Measurements from ENCODE around the gene KCNQ1.
A peak's percentile ranks its signal among the peaks of the same experiment; 100 is the strongest.

The KCNQ1 gene

DNA sequence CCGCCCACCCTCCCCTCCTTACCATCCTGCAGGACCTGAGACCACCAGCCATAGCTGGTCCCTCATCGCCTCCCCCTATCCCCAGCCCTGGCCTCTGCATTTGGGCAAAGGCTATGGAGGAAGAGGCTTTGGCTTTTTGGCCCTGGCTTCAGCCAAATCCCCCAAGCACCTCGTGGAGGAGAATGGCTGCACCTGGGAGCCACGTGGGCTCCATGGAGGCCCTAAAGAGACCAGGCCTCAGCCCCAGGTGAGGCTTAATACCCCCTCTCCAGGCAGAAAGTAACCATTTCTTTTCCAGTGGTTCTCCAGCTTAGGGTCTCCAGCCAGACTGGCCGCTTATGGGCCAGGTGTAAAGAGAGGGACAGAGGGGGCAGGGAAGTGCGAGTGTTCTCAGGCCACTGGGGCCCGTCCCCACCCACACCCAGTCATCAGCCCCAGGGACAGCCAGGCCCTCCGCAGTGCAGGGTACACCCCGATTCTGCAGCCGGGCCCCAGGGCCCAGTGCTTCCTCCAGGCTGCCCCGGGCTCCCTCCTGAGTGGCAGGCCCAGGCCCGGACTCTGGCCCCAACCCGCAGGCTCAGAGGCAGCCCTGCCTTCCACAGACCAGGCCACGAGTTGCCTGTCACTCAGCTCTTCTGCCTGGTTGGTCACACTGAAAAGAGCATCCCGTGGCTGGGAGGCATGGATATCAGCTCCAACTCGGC lies 414.3 kb downstream of the KCNQ1 start:
- no peaks in the 10 kb centered on the region for H3K36me3 ChIP-seq (ENCODE audit: control insufficient read depth, insufficient read depth, low read length)
- no peak overlapping the region for H3K4me3 ChIP-seq (ENCODE audit: low read depth, low read length)
- H3K27ac ChIP-seq (ENCODE audit: low read depth, low read length) = no peak overlapping the region
- H3K9ac ChIP-seq (ENCODE audit: low read length) = no peak overlapping the region
- H3K27me3 ChIP-seq (ENCODE audit: control insufficient read depth, insufficient read depth, low read length) = peaks cover 63% of the 10 kb centered on the region
- no peaks in the 10 kb centered on the region for H3K9me3 ChIP-seq (ENCODE audit: control insufficient read depth, insufficient read depth, low read depth, low read length)
- peaks cover 11% of the 10 kb centered on the region for H3K4me1 ChIP-seq (ENCODE audit: control insufficient read depth, insufficient read depth, low read length)

GRCh38 chr11:2859699-2860037 lies 414.9 kb downstream of the KCNQ1 start:
- Histone ChIP-seq H3K4me3 (ENCODE audit: low read depth, low read length) (no peak overlapping the region), H3K9ac (ENCODE audit: low read length) (no peak overlapping the region), H3K36me3 (ENCODE audit: control insufficient read depth, insufficient read depth, low read length) (no peaks in the 10 kb centered on the region), H3K4me1 (ENCODE audit: control insufficient read depth, insufficient read depth, low read length) (peaks cover 11% of the 10 kb centered on the region), H3K9me3 (ENCODE audit: control insufficient read depth, insufficient read depth, low read depth, low read length) (no peaks in the 10 kb centered on the region), H3K27me3 (ENCODE audit: control insufficient read depth, insufficient read depth, low read length) (peaks cover 63% of the 10 kb centered on the region), H3K27ac (ENCODE audit: low read depth, low read length) (no peak overlapping the region)

DNA sequence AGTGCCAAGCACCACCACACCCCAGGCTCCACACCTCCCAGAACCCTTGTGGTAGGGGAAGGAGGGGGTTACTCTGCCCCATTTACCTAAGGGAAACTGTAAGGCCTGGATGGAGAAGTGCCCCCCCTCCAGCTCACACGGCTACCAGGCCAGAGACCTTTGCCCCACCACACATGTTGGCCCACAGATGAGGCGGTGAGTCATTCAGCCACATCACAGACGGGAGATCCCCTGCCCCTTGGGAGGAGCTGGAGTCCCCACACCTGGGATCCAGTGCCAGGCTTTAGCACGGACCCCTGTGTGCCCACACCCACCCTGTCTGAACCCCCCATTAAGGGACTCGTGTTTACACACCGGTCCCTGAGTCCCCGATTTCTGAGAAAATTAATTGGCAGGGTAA lies 415.8 kb downstream of the KCNQ1 start:
- Histone ChIP-seq H3K27ac (ENCODE audit: low read depth, low read length) (no peak overlapping the region), H3K27me3 (ENCODE audit: control insufficient read depth, insufficient read depth, low read length) (peaks cover 64% of the 10 kb centered on the region), H3K4me1 (ENCODE audit: control insufficient read depth, insufficient read depth, low read length) (peaks cover 11% of the 10 kb centered on the region)

DNA sequence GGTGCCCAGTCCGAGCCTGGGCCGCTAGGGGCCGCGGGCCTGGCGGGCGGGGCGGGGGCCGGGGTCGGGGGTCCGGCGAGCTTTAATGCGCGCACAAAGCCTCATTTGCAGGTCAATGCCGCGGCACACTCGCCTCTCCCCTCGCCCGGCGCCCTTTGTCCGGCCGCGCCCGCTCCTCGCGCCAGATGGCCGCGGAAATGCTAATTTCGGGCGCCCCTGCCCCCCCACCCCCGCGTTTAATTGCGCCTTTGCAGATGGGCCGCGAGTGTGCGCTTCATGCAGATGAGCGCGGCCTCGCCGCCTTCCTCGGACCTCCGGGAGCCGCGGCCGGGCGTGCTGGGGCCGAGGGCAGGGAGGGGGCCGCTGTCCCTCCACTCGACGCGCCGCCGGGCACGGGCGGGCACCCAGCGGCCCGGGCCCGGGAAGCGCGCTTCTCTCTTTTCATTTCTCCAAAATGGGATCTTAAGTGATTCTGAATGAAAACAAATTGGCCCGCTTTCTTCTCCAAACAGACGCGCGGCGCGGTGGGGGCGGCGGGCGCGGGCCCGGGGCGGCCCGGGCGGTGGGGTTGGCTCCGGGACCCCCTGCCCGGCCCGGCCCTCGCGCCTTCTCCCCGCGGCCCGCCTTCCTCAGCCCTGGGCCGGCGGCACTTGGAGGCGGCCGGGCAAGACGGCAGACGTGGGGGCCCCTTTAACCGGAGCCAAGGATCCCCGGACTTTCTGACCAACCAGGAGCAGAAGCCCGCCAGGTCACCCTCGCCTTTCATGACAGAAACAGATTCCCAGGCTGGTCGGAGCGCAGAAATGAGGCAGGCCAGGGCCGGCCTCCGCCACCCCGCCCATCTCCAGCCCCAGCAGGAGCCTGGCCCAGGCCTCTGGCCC lies 417.8 kb downstream of the KCNQ1 start:
- peak overlapping the region; percentile 26 for H3K4me3 ChIP-seq (ENCODE audit: low read depth, low read length)

More for the DNA sequence above, 415.8 kb downstream of the KCNQ1 start:
- Histone ChIP-seq H3K36me3 (ENCODE audit: control insufficient read depth, insufficient read depth, low read length) (no peaks in the 10 kb centered on the region), H3K9ac (ENCODE audit: low read length) (no peak overlapping the region), H3K9me3 (ENCODE audit: control insufficient read depth, insufficient read depth, low read depth, low read length) (no peaks in the 10 kb centered on the region), H3K4me3 (ENCODE audit: low read depth, low read length) (no peak overlapping the region)

DNA sequence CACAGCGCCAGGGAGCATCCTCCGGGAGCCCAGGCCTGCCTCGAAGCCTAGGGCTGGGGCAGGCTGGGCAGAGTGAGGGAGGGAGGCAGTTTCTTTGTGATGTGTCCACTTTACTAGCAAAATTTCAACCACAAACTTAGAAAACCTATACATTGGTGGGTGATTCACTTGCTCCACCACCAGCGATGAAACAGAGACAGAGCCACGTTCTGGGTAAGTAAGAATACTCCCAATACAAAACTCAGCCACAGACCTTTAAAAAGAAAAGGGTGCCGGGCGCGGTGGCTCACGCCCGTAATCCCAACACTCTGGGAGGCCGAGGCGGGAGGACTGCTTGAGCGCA lies 418.4 kb downstream of the KCNQ1 start:
- Histone ChIP-seq H3K4me3 (ENCODE audit: low read depth, low read length) (peak overlapping the region; percentile 26), H3K9ac (ENCODE audit: low read length) (peak overlapping the region; percentile 7), H3K9me3 (ENCODE audit: control insufficient read depth, insufficient read depth, low read depth, low read length) (peaks cover 6% of the 10 kb centered on the region; the same call in 1 of the 2 replicates), H3K27me3 (ENCODE audit: control insufficient read depth, insufficient read depth, low read length) (peaks cover 79% of the 10 kb centered on the region), H3K36me3 (ENCODE audit: control insufficient read depth, insufficient read depth, low read length) (no peaks in the 10 kb centered on the region), H3K27ac (ENCODE audit: low read depth, low read length) (no peak overlapping the region), H3K4me1 (ENCODE audit: control insufficient read depth, insufficient read depth, low read length) (peaks cover 19% of the 10 kb centered on the region)

More for the DNA sequence above, 417.8 kb downstream of the KCNQ1 start:
- Histone ChIP-seq H3K4me1 (ENCODE audit: control insufficient read depth, insufficient read depth, low read length) (peaks cover 13% of the 10 kb centered on the region), H3K9me3 (ENCODE audit: control insufficient read depth, insufficient read depth, low read depth, low read length) (peaks cover 6% of the 10 kb centered on the region; the same call in 1 of the 2 replicates), H3K27ac (ENCODE audit: low read depth, low read length) (no peak overlapping the region), H3K36me3 (ENCODE audit: control insufficient read depth, insufficient read depth, low read length) (no peaks in the 10 kb centered on the region), H3K27me3 (ENCODE audit: control insufficient read depth, insufficient read depth, low read length) (peaks cover 73% of the 10 kb centered on the region), H3K9ac (ENCODE audit: low read length) (peak overlapping the region; percentile 7)

DNA sequence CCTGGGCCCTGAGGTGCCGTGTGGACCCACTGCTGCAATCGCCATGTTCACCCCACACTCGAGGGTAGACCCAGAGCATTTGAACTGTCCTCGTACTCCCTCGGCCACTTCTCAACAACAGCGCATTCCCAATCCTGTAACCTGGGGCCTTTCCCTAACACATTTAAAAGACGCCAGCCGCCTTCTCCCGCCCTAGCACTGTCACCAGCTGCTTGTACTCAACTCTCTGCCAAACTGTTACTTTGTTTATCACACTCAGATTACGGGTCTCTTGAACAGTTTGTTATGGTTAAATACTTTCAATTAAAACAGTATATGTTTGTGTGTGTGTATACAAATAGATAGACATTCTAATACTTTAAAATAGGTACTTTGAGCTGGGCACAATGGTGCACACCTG lies 420.1 kb downstream of the KCNQ1 start:
- Histone ChIP-seq H3K27ac (ENCODE audit: low read depth, low read length) (no peak overlapping the region), H3K9ac (ENCODE audit: low read length) (no peak overlapping the region), H3K4me3 (ENCODE audit: low read depth, low read length) (no peak overlapping the region), H3K4me1 (ENCODE audit: control insufficient read depth, insufficient read depth, low read length) (peaks cover 24% of the 10 kb centered on the region), H3K36me3 (ENCODE audit: control insufficient read depth, insufficient read depth, low read length) (no peaks in the 10 kb centered on the region), H3K27me3 (ENCODE audit: control insufficient read depth, insufficient read depth, low read length) (peaks cover 85% of the 10 kb centered on the region), H3K9me3 (ENCODE audit: control insufficient read depth, insufficient read depth, low read depth, low read length) (peaks cover 6% of the 10 kb centered on the region; the same call in 1 of the 2 replicates)

DNA sequence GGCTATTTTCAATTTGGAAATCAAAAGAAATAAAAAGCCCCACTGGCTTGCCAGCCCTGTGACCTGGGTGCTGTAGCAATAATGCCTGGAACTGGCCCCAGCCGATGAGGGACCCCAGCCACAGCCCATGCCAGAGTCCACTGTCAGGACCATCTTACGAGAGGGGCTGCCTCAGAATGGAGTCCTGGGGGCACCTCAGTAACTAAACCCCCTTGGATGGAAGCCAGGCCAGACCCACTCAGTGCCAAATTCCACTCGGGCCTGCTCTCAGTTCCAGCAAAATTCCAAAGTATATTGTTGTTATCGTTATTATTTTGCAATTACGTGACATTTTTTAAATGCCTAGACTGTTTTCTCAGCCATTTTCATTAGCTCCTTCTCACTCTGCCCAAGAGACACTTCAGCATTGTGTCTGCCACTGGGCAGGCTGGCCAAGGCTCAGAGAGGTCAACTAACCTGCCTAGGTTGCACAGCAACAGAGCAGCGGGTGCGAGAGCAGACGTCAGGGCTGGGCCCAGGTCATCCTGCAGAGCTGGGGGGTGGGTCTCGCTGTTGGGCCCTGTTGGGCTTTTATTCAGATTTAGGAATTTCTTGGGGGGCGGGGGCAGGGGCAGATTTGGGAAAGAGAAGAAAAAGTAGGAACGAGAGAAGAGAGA lies 421.2 kb downstream of the KCNQ1 start:
- Histone ChIP-seq H3K9me3 (ENCODE audit: control insufficient read depth, insufficient read depth, low read depth, low read length) (peaks cover 6% of the 10 kb centered on the region; the same call in 1 of the 2 replicates), H3K36me3 (ENCODE audit: control insufficient read depth, insufficient read depth, low read length) (no peaks in the 10 kb centered on the region), H3K4me1 (ENCODE audit: control insufficient read depth, insufficient read depth, low read length) (peaks cover 30% of the 10 kb centered on the region), H3K9ac (ENCODE audit: low read length) (no peak overlapping the region), H3K4me3 (ENCODE audit: low read depth, low read length) (no peak overlapping the region), H3K27me3 (ENCODE audit: control insufficient read depth, insufficient read depth, low read length) (peaks cover 85% of the 10 kb centered on the region), H3K27ac (ENCODE audit: low read depth, low read length) (no peak overlapping the region)

DNA sequence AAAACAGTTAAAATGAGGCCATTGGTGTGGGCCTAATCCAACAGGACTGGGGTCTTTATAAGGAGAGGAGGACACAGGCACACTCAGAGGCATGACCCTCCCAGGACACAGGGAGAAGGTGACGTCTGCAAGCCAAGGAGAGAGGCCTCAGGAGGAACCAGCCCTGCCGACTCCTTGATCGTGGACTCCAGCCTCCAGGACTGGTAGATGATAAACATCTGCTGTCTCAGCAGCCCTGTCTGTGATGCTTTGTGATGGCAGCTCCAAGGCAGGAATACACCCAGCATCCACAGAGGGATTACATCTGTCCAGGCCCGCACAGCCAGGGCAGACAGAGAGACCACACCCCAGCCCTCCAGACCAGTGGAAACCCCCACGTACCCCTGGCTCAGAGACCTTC lies 422.3 kb downstream of the KCNQ1 start:
- Histone ChIP-seq H3K27me3 (ENCODE audit: control insufficient read depth, insufficient read depth, low read length) (peaks cover 77% of the 10 kb centered on the region), H3K9ac (ENCODE audit: low read length) (no peak overlapping the region), H3K9me3 (ENCODE audit: control insufficient read depth, insufficient read depth, low read depth, low read length) (peaks cover 6% of the 10 kb centered on the region; the same call in 1 of the 2 replicates), H3K4me1 (ENCODE audit: control insufficient read depth, insufficient read depth, low read length) (peaks cover 26% of the 10 kb centered on the region), H3K27ac (ENCODE audit: low read depth, low read length) (no peak overlapping the region), H3K4me3 (ENCODE audit: low read depth, low read length) (no peak overlapping the region), H3K36me3 (ENCODE audit: control insufficient read depth, insufficient read depth, low read length) (no peaks in the 10 kb centered on the region)

DNA sequence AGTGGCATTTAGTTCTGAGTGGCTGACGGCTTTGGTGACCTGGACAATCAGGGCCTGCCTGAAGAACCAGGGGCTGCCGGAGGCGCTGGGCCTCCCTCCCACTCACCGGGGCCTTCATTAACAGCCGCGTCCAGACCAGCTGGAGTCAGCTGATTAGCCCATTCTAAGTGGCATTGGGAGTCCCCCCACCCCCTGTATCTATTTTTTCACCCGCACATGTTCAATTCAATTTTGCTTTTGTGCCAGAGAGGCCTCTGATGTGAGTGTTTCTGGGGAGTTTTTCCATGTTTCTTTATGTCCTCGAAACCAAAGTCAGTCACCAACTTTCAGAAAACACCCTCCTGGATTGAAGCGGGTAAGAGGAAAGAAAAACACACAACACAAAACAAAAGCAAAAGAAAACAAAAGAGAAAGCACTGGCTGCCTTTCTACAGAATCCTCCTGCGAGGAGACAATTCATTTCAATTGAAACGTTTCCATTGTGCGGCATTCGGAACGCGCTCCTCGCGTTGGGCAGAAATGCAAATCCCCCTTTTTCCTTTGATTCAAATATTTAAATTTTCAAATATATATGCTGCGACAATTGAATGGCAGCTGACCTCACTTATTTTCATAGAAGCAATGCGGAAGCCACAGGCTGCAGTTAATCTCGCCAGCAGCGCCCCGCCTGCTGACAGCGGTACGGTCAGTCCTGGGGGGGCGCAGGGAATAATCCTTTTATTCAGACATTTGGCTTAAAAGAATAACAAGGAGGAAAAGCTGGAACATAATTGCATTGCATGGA lies 423.1 kb downstream of the KCNQ1 start:
- H3K36me3 ChIP-seq (ENCODE audit: control insufficient read depth, insufficient read depth, low read length) = no peaks in the 10 kb centered on the region
- peaks cover 76% of the 10 kb centered on the region for H3K27me3 ChIP-seq (ENCODE audit: control insufficient read depth, insufficient read depth, low read length)
- H3K9ac ChIP-seq (ENCODE audit: low read length) = no peak overlapping the region
- H3K27ac ChIP-seq (ENCODE audit: low read depth, low read length) = no peak overlapping the region
- no peak overlapping the region for H3K4me3 ChIP-seq (ENCODE audit: low read depth, low read length)
- H3K4me1 ChIP-seq (ENCODE audit: control insufficient read depth, insufficient read depth, low read length) = peaks cover 25% of the 10 kb centered on the region
- H3K9me3 ChIP-seq (ENCODE audit: control insufficient read depth, insufficient read depth, low read depth, low read length) = peaks cover 6% of the 10 kb centered on the region; the same call in 1 of the 2 replicates

DNA sequence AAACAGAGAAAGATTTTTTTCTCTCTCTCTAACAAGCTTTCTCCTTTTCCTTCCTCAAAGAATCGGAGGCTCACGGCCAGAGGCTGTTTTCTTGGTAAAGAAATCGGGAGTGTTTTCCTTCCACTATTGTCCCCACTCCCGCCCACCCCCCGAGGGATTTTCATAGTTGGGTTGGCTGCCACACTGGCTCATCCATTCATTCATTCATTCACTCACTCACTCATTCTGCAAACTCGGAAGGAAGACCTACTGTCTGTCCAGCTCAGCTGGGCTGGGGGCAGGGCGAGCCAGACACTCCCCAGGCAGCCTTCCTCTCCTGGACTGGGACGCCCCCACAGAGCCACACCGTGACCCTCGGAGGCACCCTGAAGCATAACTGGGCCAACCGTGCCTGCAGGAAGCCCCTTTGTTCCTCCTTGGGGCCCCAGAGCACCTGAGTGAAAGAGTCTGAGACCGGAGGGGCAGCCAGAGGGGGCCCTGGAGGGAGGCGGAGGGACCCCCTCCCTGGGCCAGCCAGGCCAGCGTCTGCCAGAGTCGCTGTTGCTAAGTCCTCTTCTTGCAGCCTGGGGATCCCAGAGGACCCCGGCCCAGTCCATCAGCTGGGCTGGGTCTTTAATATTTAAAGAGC lies 423.8 kb downstream of the KCNQ1 start:
- Histone ChIP-seq H3K27me3 (ENCODE audit: control insufficient read depth, insufficient read depth, low read length) (peaks cover 69% of the 10 kb centered on the region), H3K27ac (ENCODE audit: low read depth, low read length) (no peak overlapping the region), H3K36me3 (ENCODE audit: control insufficient read depth, insufficient read depth, low read length) (no peaks in the 10 kb centered on the region), H3K9me3 (ENCODE audit: control insufficient read depth, insufficient read depth, low read depth, low read length) (peaks cover 6% of the 10 kb centered on the region; the same call in 1 of the 2 replicates), H3K4me1 (ENCODE audit: control insufficient read depth, insufficient read depth, low read length) (peaks cover 19% of the 10 kb centered on the region), H3K9ac (ENCODE audit: low read length) (no peak overlapping the region), H3K4me3 (ENCODE audit: low read depth, low read length) (peak overlapping the region; percentile 34)
